HUDEP-2 (cell line): ENCODE data around the gene IGFL1.
A peak's percentile ranks its signal among the peaks of the same experiment; 100 is the strongest.
"Not testable (repeated sequence)": the region's sequence is repeated elsewhere in the genome, so short reads cannot be mapped to it uniquely, and the experiment has no call there.

Experiments
- DNase-seq, 76 experiments: peaks; one replicate each; lab custom pipeline; 2025; ENCODE audit not compliant: unreplicated experiment in 76 of 76; lab: John Stamatoyannopoulos, UW

The IGFL1 gene

DNA sequence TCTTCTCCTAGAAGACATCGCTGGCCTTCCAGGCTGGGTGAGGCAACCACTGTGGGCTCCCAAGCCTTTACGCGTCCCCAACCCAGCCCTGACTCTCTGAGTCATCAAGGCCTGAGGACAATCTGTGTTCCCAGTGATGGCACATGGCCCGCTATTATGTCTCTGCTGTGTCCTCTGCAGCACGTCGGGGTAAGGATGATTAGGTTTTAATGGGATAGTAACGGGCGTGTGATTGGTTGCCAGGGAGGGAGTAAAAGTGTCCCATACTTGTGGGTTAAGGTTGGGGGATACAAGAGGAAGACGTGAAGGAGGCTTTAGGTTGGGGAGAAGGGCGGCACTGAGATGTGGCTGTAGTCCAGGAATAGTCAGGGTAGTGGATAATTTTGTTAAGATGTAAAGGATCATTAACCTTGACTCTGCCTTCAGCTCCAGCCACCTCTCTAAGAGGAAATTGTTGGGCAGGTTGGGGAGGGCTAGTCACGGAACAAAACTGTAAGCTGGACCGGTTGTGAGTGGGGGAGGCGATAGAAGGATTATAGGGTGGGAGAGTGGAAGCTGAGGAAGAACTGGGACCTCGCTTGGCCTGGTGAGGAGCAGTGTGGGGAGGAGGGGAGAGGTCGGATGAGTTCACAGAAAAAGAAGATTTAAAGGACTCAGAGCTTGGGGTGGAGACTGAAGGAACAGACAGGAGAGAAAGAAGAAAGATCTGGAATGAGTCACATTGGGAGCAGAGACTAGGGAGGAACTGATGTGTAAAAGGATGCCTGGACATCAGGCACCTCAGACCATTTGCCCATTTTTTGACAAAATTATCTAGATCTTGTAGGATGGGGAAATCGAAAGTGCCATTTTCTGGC, 27.9 kb upstream of the IGFL1 start:
- peak in 2 of 76 experiments; percentile 8 to 22 for DNase-seq

DNA sequence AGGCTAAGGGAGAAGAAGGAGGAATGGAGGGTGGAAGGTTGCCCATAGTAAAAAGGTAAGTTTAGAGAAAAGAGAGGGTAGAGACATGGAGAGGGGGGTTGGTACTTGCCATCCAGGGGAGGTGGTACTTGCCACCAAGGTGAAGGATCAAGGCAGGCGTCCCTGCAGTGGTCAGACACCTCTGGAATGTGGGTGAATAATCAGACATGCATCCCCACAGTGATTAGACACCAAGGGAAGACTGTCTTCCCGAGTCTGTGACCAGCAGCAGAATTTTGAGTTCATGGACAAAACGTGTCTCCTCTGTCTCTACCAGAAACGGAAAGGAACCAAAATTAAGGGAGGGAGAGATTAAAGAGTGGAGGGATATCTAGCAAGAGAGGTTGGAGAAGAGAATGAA, 27.1 kb upstream of the IGFL1 start:
- DNase-seq, result no peak

DNA sequence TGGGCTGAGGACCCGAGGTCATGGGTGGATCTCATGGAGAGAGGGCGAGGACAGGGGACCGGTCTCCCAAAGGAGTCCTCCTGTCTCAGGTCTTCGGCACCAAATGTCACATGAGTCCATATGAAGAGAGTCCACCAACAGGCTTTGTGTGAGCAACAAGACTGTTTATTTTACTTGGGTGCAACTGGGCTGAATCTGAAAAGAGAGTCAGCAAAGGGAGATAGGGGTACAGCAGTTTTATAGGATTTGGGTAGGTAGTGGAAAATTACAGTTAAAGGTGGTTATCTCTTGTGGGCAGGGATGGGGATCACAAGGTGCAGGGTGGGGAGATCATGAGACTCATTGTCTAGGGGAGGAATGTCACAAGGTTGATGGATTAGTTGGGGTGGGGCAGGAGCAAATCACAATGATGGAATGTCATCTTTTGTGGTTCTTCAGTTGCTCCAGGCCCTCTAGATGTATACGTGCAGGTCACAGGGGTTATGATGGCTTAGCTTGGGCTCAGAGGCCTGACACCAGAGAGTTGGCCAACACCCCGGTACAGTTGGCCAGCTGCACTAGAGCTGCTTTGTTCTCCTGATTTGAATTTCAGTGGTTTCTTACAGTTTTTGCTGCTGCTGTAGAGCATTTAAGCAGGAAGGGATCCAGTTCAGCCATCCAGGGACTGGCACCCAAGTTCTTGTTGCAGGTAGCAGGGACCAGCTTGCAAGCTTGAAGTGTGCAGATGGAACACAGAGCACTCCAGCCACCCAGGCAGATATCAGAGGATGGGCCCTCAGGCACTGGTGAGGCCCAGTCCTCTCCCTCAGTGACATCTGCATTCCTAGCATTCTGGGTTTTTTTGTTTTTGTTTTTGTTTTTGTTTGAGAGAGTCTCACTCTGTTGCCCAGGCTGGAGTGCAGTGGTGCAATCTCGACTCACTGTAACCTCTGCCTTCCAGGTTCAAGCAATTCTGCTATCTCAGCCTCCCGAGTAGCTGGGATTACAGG, 26.4 kb upstream of the IGFL1 start:
- peak in 7 of 76 experiments; percentile 10 to 29 (median 17) for DNase-seq

DNA sequence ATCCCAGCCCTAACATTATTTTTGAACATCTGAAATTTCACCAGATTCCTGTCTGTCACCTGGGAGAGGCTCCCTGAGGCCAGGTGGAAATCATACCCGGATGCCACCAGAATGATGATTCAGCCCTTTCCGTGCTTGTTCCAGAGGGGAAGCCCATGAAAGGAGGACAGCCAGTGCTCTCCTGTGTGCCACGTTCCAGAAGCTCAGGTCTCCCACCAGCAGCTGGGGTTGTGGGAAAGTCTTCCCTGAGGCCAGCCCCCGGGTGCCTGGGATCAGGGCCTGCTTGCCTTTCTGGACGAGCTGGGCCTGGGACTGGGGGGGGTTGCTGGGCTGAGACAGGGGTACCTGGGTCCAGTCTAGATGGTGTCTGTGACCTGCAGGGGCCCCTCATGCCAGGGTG, 25.5 kb upstream of the IGFL1 start:
- DNase-seq, result no peak

DNA sequence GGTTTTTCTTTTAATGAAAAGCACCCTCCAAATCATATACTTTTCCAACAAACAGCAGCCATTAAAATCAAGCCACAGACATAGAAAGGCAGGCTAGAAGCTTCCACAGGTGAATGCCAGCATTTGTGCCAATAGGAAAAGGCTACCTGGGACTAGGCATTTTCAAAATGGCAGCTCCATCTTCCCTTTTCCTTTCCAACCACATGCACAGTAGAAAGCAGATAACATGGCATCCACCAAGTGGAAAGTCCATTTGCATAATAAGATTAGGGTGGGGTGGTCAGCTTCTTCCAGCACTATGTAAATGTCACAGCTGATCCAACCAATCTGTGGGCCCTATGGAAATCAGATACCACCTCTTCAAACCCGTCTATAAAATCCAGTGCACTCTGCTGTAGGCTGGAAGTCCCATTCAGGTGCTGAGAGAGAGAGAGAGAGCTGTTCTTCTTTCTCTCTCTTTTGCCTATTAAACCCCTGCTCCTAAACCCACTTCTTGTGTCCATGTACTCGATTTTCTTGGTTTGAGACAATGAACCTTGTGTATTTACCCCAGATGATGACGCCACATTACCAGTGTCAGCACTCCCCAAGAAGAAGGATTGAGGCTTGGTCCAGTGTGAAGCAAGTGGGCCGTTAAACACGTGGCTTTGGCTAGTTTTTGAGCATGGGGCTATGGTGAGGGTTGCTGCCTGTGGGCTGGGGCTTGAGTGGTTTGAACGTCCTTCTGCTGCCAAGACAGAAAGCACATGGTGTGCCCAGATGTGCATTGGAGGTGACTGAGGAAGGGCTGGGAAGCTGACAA, 24.2 kb upstream of the IGFL1 start:
- peak in 1 of 76 experiments; percentile 13 for DNase-seq

DNA sequence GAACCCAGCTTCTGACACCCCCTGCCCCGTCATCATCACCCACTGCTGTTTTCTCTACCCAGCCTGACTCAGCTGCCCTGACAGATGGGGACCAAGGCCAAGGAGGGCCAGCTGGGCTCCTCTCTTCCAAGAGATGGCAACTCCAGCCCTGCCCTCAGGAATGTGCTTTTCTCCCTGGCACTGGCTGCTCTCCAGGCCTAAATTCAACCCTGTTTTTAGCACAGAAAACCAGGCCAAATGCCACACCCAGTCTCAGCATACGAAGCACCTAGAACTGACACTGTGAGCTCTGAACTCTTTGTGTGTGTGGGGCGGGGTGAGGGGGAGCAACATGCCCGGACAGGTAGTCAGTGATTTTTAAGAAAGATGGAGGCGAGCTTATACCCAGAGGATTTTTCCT, 23.4 kb upstream of the IGFL1 start:
- no peak for DNase-seq

DNA sequence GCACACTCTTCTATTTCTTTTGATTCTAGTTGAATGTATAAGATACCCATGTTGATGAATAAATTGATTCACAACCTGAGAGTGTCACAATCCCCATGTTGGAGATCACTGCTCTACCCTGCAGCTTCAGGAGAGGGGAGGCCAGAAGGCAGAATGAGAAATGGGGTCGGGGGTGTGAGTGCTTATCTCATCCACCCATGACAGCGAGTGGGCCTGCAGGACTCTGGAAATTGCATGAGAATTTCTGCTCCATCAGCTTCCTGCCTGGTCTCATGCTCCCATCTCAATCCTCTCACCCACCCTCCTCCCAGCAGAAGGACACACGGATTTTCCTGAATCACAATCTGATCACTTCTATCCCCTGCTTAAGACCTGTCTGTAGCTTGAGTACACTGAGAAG, 22.9 kb upstream of the IGFL1 start:
- no peak for DNase-seq

DNA sequence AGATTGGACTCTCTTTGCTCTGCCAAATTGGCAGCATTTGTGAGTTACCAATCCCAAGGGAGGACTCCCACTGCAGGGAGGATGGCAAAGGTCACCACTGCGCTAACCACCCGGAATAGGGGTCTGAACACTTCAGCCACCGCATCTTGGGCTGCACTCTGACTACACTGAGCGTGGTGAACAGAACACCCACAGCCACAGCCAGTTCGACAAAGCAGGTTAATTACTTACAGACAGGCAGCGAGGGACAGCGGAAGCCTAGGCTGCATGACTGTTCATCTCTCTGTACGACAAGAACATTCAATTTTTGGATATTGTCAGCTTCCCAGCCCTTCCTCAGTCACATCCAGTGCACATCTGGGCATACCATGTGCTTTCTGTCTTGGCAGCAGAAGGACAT, 21.7 kb upstream of the IGFL1 start:
- DNase-seq, result not testable (repeated sequence)

DNA sequence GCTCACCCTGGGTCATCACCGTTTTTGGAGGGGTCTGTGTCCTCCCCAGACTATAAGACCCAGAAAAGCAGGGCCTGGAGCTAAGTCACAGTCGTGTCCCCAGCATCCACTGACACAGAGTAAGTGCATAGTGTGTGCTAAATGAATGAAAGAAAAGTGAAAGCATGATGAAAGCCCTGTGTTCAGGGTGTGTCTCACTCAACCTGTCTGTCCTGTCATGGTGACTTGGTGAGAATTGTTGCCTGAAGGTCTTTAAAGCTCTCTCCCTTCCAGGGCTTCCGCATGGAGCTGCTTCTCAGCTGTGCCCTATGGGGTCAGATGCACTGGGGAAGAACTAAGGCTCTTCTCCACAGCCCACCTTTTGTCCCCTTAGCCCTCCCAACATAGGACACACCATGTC, 20.5 kb upstream of the IGFL1 start:
- no peak for DNase-seq

DNA sequence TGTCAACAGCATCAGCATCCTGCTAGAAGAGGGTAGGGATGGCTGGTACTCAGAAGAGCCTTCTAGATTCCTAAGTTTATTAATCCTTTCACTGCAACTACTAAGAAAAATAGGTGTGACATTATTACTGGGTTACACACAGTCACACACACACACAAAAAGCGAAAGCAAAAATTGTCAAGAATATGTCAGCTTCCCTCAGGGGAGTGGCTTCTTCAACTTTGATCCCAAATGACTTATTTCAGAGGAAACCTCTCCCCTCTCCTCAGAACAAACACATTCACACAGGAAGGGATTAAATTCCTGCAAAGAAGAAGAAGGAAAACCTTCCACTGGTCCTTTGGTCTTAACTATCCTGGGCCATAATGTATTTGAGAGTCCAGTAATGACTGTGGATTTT, 20.1 kb upstream of the IGFL1 start:
- no peak for DNase-seq

DNA sequence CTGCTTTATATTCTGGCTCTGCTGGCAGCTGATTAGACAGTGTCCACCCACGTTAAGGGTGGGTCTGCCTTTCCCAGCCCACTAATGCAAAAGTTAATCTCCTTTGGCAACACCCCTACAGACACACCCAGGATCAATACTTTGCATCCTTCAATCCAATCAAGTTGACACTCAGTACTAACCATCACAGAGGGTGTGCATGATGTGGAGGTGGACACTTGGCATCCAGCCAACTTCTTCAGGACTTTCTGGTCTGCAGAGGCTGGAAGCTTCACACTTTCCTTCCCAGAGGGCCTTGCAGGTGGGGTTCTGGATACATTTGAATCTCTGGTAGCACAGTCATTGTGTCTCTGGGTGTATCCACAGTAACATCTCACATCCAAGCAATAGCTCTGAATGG, 18.9 kb upstream of the IGFL1 start:
- peak in 12 of 76 experiments; percentile 11 to 48 (median 16) for DNase-seq

DNA sequence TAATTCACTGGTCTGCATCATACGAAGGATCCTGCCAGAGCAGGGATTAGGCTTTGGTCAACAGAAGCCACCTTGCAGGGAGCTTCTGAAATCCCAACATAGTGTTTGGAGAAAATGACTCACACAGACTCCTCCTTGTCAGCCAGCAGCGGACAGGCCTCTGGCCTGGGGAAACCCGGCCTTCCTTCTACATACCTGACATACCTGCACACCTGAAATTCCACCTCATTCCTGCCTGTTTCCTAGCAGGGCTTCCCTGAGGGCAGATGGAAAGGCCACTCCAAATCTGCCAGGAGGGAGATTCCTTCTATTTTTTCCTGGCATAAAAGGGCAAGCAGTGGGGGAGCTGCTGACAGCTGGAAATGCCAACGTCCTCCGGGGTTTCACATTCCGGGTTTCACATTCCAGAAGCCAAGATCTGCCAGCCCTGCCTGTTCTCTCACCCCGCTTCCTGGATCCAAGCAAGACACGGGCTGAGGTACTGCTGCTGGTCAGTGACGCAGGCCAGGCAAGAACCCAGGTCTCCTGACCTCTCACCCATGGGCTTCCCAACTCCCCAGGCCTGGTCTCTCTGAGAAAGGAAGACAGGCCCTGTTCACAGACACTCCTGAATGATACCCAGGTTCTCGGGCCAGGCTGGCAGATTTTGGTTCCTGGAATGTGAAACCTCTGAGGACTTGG, 18.2 kb upstream of the IGFL1 start:
- DNase-seq, result no peak

DNA sequence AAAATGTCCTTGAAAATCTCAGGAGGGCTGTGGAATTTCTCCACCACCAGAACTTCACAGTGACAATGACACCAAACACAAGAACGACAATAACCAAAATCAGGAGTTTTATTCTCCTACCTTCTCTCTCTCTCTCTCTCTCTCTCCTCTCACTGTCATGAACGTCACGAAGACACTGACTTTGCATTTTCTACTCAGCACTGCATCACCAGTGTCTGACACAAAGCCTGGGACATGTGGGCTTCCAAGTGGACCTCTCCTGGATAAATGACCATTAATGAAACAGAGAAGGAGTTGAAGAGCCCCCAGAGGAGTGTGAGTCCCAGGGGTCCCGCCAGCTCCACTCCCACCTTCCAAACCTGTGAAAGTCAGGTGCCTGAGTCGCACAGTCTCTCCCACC, 16.9 kb upstream of the IGFL1 start:
- DNase-seq, result not testable (repeated sequence)

DNA sequence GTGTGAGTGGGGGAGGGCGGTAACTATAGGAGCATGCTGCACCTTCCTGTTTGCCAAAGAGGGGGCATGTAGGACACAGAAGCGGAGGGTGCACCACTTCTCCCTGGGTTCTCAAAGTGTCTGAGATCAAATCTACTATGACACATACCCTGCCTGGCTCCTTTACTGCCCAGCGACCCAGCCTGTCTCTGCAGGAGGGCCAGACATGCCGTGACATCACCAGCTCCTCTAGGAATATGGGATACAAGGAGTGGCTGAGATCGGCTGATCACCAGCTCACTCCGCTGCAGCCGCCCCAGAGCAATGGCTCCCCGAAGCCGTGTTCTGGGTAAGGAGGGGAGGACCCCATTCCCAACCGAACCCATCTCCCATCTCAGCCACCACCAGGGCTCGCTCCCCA, 16.4 kb upstream of the IGFL1 start:
- DNase-seq, result no peak

DNA sequence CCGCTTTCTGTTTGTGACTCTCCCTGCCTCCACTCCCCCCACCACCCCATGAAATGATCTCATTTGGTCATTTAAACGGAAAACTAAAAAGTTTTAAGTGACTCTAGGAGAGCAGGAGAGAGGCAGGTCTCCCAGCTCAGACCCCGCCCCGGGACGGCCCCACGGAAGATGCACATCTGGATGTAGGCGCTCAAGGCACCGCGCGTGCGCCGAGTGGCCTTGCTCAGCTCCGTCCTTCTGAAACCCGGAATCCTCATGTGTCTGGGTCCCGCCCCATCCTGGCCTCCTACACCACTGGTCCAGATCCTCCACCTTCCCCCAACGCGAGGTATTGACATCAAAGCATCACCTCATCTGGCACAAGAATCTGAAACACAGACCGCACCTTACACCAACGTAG, 15.7 kb upstream of the IGFL1 start:
- no peak for DNase-seq

DNA sequence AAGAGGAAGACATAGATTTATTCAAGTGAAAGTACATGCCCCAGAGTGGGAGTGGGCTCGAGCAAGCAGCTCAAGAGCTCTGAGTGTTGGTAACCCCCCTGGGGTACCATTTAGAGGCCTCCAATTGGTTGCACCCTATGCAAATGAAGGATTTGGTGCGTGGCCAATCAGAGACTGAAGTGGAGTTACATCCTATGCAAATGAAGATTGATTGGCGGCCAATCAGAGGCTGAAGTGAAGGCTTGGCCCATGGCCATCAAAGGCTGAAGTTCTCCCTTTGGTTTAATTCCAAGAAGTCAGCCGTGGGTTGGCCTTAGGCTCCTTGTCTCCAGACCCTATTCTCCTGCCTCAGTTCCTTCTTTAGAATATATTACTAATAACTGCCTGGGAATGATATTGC, 12.9 kb upstream of the IGFL1 start:
- no peak for DNase-seq

DNA sequence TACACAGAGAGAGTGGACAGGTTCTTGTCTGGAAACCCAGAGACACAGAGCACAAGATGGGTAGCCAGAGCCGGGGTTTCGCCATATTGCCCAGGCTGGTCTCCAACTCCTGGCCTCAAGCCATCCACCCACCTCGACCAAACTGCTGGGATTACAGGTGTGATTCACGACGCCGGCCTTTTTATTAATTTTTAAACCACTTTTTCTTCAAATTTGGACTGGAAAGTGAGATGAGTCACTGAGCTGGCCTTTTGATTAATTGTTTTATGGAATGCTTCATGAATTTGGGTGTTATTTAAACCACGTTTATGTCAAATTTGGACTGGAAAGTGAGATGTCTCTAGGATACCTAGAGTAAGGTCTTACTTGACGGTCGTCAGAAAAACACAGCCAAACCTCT, 12.1 kb upstream of the IGFL1 start:
- DNase-seq, result no peak

DNA sequence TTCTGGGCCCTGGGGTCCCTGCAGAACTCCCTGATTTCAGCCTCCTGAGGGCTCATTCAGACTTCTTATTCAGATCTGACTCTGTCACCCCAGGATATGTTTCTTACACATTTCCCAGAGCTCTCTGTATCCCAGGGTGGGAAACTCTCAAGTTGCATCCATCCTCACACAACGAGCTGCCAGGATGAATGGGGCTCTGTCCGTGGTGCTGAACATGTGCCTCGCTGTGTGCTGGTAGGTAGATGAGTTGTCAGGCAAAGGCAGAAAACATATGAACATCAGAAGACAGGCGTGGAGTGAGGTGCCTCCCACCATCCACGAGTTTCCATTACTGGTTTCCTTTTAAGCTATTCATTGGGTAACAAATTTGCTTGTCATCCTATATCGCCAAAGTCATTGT, 11.4 kb upstream of the IGFL1 start:
- peak in 43 of 76 experiments; percentile 6 to 67 (median 41) for DNase-seq

DNA sequence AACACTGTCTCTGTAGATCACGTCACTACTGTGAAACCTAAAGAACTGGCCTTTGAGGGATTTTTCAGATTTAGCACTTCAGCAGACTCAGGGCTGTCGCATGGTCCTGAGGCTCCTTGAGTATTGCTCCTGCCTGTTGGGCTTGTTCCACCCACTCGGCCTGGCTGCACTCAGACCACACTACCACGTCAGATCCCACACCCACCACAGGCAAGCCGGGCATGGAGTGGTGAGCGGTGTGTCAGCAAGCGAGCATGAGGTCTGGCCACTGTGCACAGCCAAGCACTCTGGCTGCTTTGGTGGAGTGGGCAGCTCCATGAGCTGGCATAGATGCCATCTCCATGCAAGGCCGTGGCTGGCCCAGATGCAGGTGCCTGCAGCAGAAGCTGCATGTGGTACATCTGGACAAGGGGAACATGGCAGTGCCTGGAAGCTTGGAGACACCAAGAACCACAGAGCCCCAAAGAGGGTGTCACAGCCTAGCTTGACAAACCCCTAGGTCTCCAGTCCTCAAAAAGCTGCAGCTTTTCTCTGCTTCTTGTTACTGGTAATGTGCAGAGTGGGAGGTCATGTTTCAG, 9.4 kb upstream of the IGFL1 start:
- no peak for DNase-seq

DNA sequence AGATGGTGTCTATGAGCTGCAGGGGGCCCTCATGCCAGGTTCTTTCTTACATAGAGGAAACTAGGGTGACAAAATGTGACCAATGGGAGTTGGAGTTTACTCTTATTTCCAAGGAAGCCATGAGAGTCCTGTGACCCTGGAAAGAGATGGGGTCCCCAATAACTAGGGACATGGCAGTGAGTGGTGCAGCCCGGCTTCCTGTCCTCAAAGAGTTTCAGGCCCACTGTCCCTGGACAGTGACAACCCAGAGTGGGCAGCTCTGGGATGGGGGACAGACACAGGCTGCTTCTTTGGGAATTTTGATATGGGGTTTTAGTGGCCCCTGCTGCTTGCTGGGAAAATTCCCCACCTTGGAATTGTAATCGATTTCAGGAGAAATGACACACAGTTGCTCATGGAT, 8.4 kb upstream of the IGFL1 start:
- no peak for DNase-seq
